GM23248 (cell line): ENCODE results near the gene NPAS3. TPM values are rescaled to one million over a fixed set of nuclear protein-coding genes. Genes with fewer than 3 reads are reported as not detected.
A peak's percentile ranks its signal among the peaks of the same experiment; 100 is the strongest.

ENCODE experiments used
- DNase-seq: peaks from one replicate; pipeline ENCODE4 v3.0.0-alpha.2; 2015
- H2AFZ ChIP-seq: fragments of 200-600 bp; sonication (generic); 2 replicates; pipeline ENCODE4 v1.6.1; 2016; ENCODE audit warnings: antibody characterized with exemption
- H3F3A ChIP-seq: fragments of 200-600 bp; sonication (generic); 2 replicates; pipeline ENCODE4 v1.6.1; 2016; ENCODE audit warnings: mild to moderate bottlenecking, antibody characterized with exemption, mixed run types; ENCODE audit not compliant: insufficient read depth
- H3K27ac ChIP-seq: fragments of 200-600 bp; sonication (generic); 2 replicates; pipeline ENCODE4 v1.5.1; 2016; ENCODE audit warnings: mild to moderate bottlenecking
- H3K27me3 ChIP-seq: fragments of 200-600 bp; sonication (generic); replicated peaks from 2 replicates; pipeline ENCODE4 v1.6.1; 2016; ENCODE audit warnings: mild to moderate bottlenecking; ENCODE audit not compliant: insufficient read depth
- H3K36me3 ChIP-seq: fragments of 200-600 bp; sonication (generic); 2 replicates; pipeline ENCODE4 v1.6.1; 2016; ENCODE audit warnings: low read depth, mild to moderate bottlenecking
- H3K4me1 ChIP-seq: fragments of 200-600 bp; sonication (generic); 2 replicates; pipeline ENCODE4 v1.6.1; 2016; ENCODE audit warnings: mild to moderate bottlenecking; ENCODE audit not compliant: insufficient read depth
- H3K4me2 ChIP-seq: fragments of 200-600 bp; sonication (generic); one replicate; pipeline ENCODE4 v1.6.1; 2016; ENCODE audit warnings: mild to moderate bottlenecking; ENCODE audit not compliant: unreplicated experiment
- H3K4me3 ChIP-seq: fragments of 200-600 bp; sonication (generic); 2 replicates; pipeline ENCODE4 v1.5.1; 2016; ENCODE audit warnings: mild to moderate bottlenecking
- H3K79me2 ChIP-seq: fragments of 200-600 bp; sonication (generic); 2 replicates; pipeline ENCODE4 v1.6.1; 2016; ENCODE audit warnings: mild to moderate bottlenecking; ENCODE audit not compliant: insufficient read depth
- H3K9ac ChIP-seq: fragments of 200-600 bp; sonication (generic); 2 replicates; pipeline ENCODE4 v1.6.1; 2016; ENCODE audit warnings: mild to moderate bottlenecking
- H3K9me2 ChIP-seq: fragments of 200-600 bp; sonication (generic); 2 replicates; pipeline ENCODE4 v1.6.1; 2016; ENCODE audit warnings: mixed run types, mild to moderate bottlenecking, moderate library complexity; ENCODE audit not compliant: insufficient read depth
- H3K9me3 ChIP-seq: fragments of 200-600 bp; sonication (generic); one replicate; pipeline ENCODE4 v1.6.1; 2017; ENCODE audit warnings: low read depth
- H4K20me1 ChIP-seq: fragments of 200-600 bp; sonication (generic); 2 replicates; pipeline ENCODE4 v1.6.0; 2016; ENCODE audit not compliant: insufficient read depth
- EZH2 ChIP-seq: fragments of 200-600 bp; sonication (generic); IDR thresholded peaks from 2 replicates; pipeline ENCODE4 v1.6.1; 2018; ENCODE audit warnings: antibody characterized with exemption, mild to moderate bottlenecking; ENCODE audit not compliant: insufficient read depth, poor library complexity, severe bottlenecking
- EZH2phosphoT487 ChIP-seq: fragments of 200-600 bp; sonication (generic); IDR thresholded peaks from 2 replicates; pipeline ENCODE4 v1.6.1; 2018; ENCODE audit warnings: antibody characterized with exemption, moderate library complexity, mild to moderate bottlenecking, low read depth; ENCODE audit not compliant: insufficient read depth
- WGBS, 2 experiments: methylation state at CpG; one replicate each; pipeline ENCODE4 v1.1.6; 2015 to 2017; ENCODE audit warnings: low lambda C conversion rate in 2 of 2, low coverage in 1 of 2; ENCODE audit errors: missing lambda C conversion rate in 2 of 2; 5-methylcytosine and 5-hydroxymethylcytosine counted together
- in situ Hi-C: fragments of 300-500 bp; cut with MboI; formaldehyde crosslinking; loops from 2 replicates; pipeline ENCODE4 v1.15.0; 2020
- polyA plus RNA-seq: library from polyadenylated mRNA; unstranded; fragments of >200 nt; fragmentation: Nextera tagmentation; extraction: Ambion mirVana; gene quantifications from 2 replicates; pipeline ENCODE4 v1.2.1, GENCODE V29; 2016
- total RNA-seq: library from RNA; depleted of rRNA; stranded (reverse); fragments of >200 nt; shearing (Covaris generic); gene quantifications from 2 replicates; pipeline ENCODE4 v1.2.3, GENCODE V29; 2014

NPAS3 gene
- total and polyA plus RNA-seq, 2 experiments from 2014 or later, result 0.65 TPM; not detected in 1

DNA sequence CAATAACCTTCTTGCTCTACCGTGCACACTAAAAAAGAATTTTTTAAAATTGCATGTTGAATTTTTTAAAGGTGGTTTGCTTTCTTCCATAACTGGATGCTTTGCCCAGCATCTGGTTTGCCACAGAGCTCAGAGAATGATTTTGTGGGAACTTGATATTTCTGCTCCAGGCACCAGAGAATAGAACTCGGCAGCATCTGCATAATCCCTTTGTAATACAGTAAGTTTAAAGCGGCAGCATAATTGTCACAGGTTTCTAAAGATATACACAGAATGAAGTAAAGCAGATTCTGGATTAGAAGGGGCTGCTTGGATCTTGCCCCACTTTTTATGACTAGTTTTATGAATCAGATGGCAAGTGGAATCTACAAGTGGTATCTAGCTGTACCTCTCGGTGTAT lies 352.0 kb downstream of the NPAS3 start:
- no peaks in the 10 kb centered on the region for H3K4me1 ChIP-seq
- no peak overlapping the region for H3K4me2 ChIP-seq
- in situ Hi-C loops, result no loop called here
- no peaks in the 10 kb centered on the region for H4K20me1 ChIP-seq
- no peaks in the 10 kb centered on the region for H3K9me2 ChIP-seq
- no peak overlapping the region for H2AFZ ChIP-seq
- no peaks in the 10 kb centered on the region for H3K9me3 ChIP-seq
- no peaks in the 10 kb centered on the region for H3F3A ChIP-seq
- H3K36me3 ChIP-seq, result no peaks in the 10 kb centered on the region
- DNase-seq, result no peak
- no peak for TF ChIP-seq EZH2phosphoT487
- TF ChIP-seq EZH2, result no peak
- no peaks in the 10 kb centered on the region for H3K79me2 ChIP-seq
- no peak overlapping the region for H3K9ac ChIP-seq
- no peak overlapping the region for H3K27ac ChIP-seq
- no peak overlapping the region for H3K4me3 ChIP-seq
- H3K27me3 ChIP-seq, result no peaks in the 10 kb centered on the region
- 79 to 83% methylated on average over 4 of the region's 4 CpGs for WGBS, 2 experiments

DNA sequence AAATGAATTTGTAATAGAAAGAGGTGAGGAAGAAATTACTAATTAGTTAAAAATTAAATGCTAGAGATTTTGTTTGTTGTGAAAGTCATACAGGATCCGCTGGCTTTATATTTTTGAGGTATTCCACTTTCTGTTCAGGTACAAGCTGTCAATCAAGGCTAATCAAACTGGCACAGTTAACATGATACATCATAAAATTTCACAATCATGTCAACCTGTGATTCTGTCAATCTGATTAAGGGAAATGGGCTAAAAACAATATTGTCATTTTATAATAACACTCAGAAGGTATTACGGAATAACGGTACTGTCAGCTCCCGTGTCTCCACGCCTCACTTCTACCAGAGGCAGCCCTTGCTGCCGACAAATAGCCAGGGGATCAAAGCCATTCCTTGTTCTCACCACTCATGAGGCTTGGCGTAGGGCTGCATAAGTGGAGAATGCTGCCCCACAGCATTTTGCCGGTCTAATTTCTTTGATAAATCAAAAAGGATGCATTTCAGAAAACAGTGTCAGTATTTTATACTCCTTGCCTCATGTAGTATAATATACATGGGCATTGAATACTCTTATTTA lies 352.9 kb downstream of the NPAS3 start:
- H3K9me2 ChIP-seq, result no peaks in the 10 kb centered on the region
- in situ Hi-C loops, result no loop called here
- no peaks in the 10 kb centered on the region for H4K20me1 ChIP-seq
- H3K27ac ChIP-seq, result no peak overlapping the region
- H3K27me3 ChIP-seq, result no peaks in the 10 kb centered on the region
- no peak overlapping the region for H2AFZ ChIP-seq
- H3K9ac ChIP-seq, result no peak overlapping the region
- TF ChIP-seq EZH2phosphoT487 (no peak), EZH2 (no peak)
- H3K4me2 ChIP-seq, result no peak overlapping the region
- no peaks in the 10 kb centered on the region for H3K4me1 ChIP-seq
- 80 to 88% methylated on average over 8 of the region's 8 CpGs for WGBS, 2 experiments
- no peak for DNase-seq
- no peaks in the 10 kb centered on the region for H3K36me3 ChIP-seq
- H3K79me2 ChIP-seq, result no peaks in the 10 kb centered on the region
- H3F3A ChIP-seq, result no peaks in the 10 kb centered on the region
- no peaks in the 10 kb centered on the region for H3K9me3 ChIP-seq
- H3K4me3 ChIP-seq, result no peak overlapping the region

DNA sequence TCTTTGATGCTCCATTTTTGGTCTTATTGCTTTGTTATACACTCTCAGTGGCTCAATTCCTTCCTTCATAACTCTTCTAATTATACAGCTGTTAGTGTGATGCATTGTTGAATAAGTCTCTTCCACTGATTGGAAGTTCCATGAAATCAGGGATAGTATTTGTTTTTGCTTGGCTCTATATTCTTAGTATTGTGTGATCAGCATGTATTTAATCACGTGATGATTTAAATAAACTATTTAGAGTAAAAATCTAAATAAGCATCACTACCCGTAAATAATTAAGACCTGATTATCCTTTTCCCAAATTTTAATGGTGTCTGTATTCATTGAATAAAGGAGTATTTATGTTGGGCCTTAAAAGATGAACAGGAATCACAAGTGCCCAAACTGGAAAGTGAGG lies 355.7 kb downstream of the NPAS3 start:
- Histone ChIP-seq H3K36me3 (no peaks in the 10 kb centered on the region), H3K9ac (no peak overlapping the region), H3K79me2 (no peaks in the 10 kb centered on the region), H3K27me3 (no peaks in the 10 kb centered on the region), H3K9me2 (no peaks in the 10 kb centered on the region), H3K27ac (no peak overlapping the region), H4K20me1 (no peaks in the 10 kb centered on the region), H3K4me1 (no peaks in the 10 kb centered on the region), H3F3A (no peaks in the 10 kb centered on the region), H3K4me2 (no peak overlapping the region), H3K4me3 (no peak overlapping the region), H2AFZ (no peak overlapping the region), H3K9me3 (no peaks in the 10 kb centered on the region)
- no peak for DNase-seq
- WGBS, 2 experiments, result 64 to 65% methylated on average over 2 of the region's 2 CpGs
- TF ChIP-seq EZH2 (no peak), EZH2phosphoT487 (no peak)
- in situ Hi-C loops, result no loop called here

DNA sequence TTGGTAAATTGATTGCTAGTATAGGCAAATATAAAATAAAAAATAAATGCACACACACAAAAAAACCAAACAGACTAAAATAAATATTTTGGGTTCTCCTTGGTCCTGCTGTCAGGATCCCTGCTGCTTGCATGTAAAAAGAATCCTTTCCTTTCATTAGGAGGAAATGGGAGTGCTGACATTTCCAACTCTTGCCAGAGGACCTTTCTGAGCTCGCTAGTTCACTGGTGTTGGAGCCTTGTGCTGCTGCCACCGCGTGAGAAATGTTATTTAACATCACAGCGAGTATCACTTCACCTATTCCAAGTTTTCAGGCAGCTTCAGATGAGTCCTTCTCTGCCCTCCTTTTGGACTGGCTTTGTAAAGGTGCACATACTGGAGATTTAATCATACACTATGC lies 358.9 kb downstream of the NPAS3 start:
- Histone ChIP-seq H3F3A (no peaks in the 10 kb centered on the region), H4K20me1 (no peaks in the 10 kb centered on the region), H3K27me3 (no peaks in the 10 kb centered on the region), H3K4me2 (no peak overlapping the region), H2AFZ (no peak overlapping the region), H3K4me1 (no peaks in the 10 kb centered on the region), H3K4me3 (no peak overlapping the region), H3K9me2 (no peaks in the 10 kb centered on the region), H3K27ac (no peak overlapping the region), H3K9me3 (no peaks in the 10 kb centered on the region), H3K79me2 (no peaks in the 10 kb centered on the region), H3K36me3 (no peaks in the 10 kb centered on the region), H3K9ac (no peak overlapping the region)
- in situ Hi-C loops, result no loop called here
- DNase-seq, result no peak
- TF ChIP-seq EZH2, result no peak
- WGBS, 2 experiments, result 53 to 72% methylated on average over 4 of the region's 4 CpGs

DNA sequence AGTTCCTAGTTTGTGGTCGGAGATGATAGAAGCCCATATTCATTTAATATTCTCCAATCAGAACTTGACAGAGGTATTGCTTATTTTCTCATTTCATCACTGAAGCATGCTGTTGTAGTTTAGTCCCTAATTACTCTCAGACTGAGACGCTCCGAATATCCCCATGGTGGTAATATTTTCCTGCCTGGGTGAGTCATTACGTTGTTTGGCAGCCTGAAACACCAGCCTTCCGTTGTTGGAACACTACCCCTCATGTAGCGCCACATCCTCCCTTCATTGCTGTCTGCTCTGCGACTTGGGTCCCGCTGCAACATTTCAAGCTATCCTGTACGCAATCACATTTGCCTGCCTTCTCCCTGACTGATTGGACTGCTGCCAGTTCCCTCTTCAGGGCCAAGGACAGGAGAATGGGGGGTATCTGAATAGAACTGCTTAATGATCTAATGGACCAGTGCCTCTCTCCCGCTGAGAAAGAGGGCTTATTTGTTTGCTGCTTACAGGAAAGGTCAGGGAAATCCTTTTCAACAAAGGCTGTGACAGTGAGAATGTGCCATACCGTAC lies 369.1 kb downstream of the NPAS3 start:
- H3F3A ChIP-seq, result peaks cover 4% of the 10 kb centered on the region
- H4K20me1 ChIP-seq, result no peaks in the 10 kb centered on the region
- in situ Hi-C loops, result no loop called here
- H3K79me2 ChIP-seq, result no peaks in the 10 kb centered on the region
- peak overlapping the region; percentile 48 for H3K4me3 ChIP-seq
- TF ChIP-seq EZH2phosphoT487, result 0 out of 2 replicates have a peak, but pooled peaks have one; percentile 25
- no peak for TF ChIP-seq EZH2
- no peak overlapping the region for H3K9ac ChIP-seq
- DNase-seq, result peak; percentile 91
- no peaks in the 10 kb centered on the region for H3K27me3 ChIP-seq
- peak overlapping the region; percentile 27; the same call in 1 of the 2 replicates for H3K27ac ChIP-seq
- H3K4me2 ChIP-seq, result peak overlapping the region; percentile 42
- peak overlapping the region; percentile 35; the same call in 1 of the 2 replicates for H2AFZ ChIP-seq
- H3K9me3 ChIP-seq, result no peaks in the 10 kb centered on the region
- no peaks in the 10 kb centered on the region for H3K36me3 ChIP-seq
- H3K9me2 ChIP-seq, result no peaks in the 10 kb centered on the region
- 6 to 9% methylated on average over 11 of the region's 11 CpGs for WGBS, 2 experiments
- peaks cover 12% of the 10 kb centered on the region for H3K4me1 ChIP-seq
